ENCODE data around the gene PLA2G15.

Gene PLA2G15

DNA sequence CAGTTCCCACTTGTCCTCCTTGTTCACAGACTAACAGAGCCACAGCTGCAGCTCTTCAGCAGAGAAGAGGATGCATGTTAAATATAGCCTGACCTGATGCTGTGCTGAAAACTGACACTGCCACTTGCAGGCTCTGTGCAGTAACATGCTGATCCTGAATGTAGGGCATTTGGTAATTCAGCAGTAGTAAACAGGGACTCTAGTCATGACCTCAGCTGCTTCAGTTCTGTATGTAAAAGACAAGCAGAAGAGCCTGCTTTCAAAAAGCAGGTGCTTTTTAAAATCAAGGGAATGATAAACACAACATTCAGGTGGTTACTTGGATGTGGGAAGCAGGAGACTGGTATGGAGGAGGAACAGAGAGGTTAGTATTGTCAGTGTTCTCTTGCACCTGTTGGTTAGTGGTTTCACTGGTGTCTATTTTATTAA, 43.1 kb upstream of the PLA2G15 start:
- peak; percentile 66 for DNase-seq
- Histone ChIP-seq H2BK15ac (ENCODE audit: low read depth, poor library complexity, severe bottlenecking) (no peak overlapping the region), H2BK5ac (ENCODE audit: low read depth, low read length, poor library complexity, severe bottlenecking) (no peak overlapping the region), H2BK12ac (ENCODE audit: low read length in 2 of 2) (no peak overlapping the region), H2BK120ac (ENCODE audit: low read depth, low read length) (no peak overlapping the region), H3K36me3 (ENCODE audit: control insufficient read depth in 1 of 2, insufficient read depth in 2 of 2, low read depth in 1 of 2, low read length in 2 of 2) (no peaks in the 10 kb centered on the region), H4K8ac (ENCODE audit: low read length) (no peak overlapping the region), H2AFZ (ENCODE audit: low read depth, low read length) (no peak overlapping the region), H3K18ac (ENCODE audit: low read depth in 1 of 2, low read length in 2 of 2) (no peak overlapping the region), H2AK5ac (ENCODE audit: low read length, severe bottlenecking) (no peak overlapping the region), H3K4ac (ENCODE audit: low read depth in 1 of 2, low read length in 2 of 2) (no peak overlapping the region), H3K79me1 (replicated peaks; ENCODE audit: low read length, poor library complexity, severe bottlenecking) (peaks cover 13% of the 10 kb centered on the region), H3K27me3 (ENCODE audit: control insufficient read depth in 1 of 2, insufficient read depth in 1 of 2, low read length in 2 of 2) (no peaks in the 10 kb centered on the region), H3K9me3 (ENCODE audit: control insufficient read depth, low read length) (no peaks in the 10 kb centered on the region), H4K91ac (ENCODE audit: low read length) (no peak overlapping the region), H3K4me1 (ENCODE audit: control insufficient read depth, insufficient read depth, low read depth, low read length) (peaks cover 1% of the 10 kb centered on the region), H3K23ac (ENCODE audit: low read length in 2 of 2) (no peak overlapping the region), H3K9ac (ENCODE audit: low read length) (no peak overlapping the region), H3K14ac (ENCODE audit: low read length in 2 of 2) (no peak overlapping the region), H3K27ac (ENCODE audit: low read length, poor library complexity, severe bottlenecking) (no peak overlapping the region), H3K4me3 (ENCODE audit: insufficient read depth in 1 of 2, low read depth in 1 of 2, low read length in 2 of 2) (no peak overlapping the region), H3K4me2 (ENCODE audit: low read length, poor library complexity, severe bottlenecking) (no peak overlapping the region)

DNA sequence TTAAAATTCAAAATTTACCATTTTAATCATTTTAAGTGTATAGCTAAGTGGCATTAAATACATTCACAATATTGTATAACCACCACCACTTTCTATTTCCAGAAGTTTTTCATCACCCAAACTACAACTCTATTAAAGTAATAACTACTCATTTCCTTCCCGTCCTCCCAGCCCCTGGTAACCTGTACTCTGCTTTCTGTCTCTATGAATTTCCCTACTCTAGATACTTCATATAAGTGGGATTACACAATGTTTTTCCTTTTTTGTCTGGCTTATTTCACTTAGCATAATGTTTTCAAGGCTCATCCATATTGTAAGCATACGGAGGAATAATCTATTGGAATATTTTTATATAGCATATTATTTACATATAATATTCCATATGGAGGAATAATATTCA, 38.9 kb upstream of the PLA2G15 start:
- peaks cover 9% of the 10 kb centered on the region for H3K79me1 ChIP-seq (replicated peaks; ENCODE audit: low read length, poor library complexity, severe bottlenecking)
- H3K23ac ChIP-seq (ENCODE audit: low read length in 2 of 2), result no peak overlapping the region
- no peak overlapping the region for H2BK12ac ChIP-seq (ENCODE audit: low read length in 2 of 2)
- no peak overlapping the region for H2AK5ac ChIP-seq (ENCODE audit: low read length, severe bottlenecking)
- no peak overlapping the region for H2AFZ ChIP-seq (ENCODE audit: low read depth, low read length)
- no peak overlapping the region for H4K8ac ChIP-seq (ENCODE audit: low read length)
- WGBS, result 100% methylated on average over 1 of the region's 2 CpGs
- no peaks in the 10 kb centered on the region for H3K27me3 ChIP-seq (ENCODE audit: control insufficient read depth in 1 of 2, insufficient read depth in 1 of 2, low read length in 2 of 2)
- H4K91ac ChIP-seq (ENCODE audit: low read length), result no peak overlapping the region
- no peaks in the 10 kb centered on the region for H3K4me1 ChIP-seq (ENCODE audit: control insufficient read depth, insufficient read depth, low read depth, low read length)
- H2BK15ac ChIP-seq (ENCODE audit: low read depth, poor library complexity, severe bottlenecking), result no peak overlapping the region
- no peak overlapping the region for H3K18ac ChIP-seq (ENCODE audit: low read depth in 1 of 2, low read length in 2 of 2)
- no peak overlapping the region for H3K9ac ChIP-seq (ENCODE audit: low read length)
- no peaks in the 10 kb centered on the region for H3K9me3 ChIP-seq (ENCODE audit: control insufficient read depth, low read length)
- H3K27ac ChIP-seq (ENCODE audit: low read length, poor library complexity, severe bottlenecking), result no peak overlapping the region
- H3K4me3 ChIP-seq (ENCODE audit: insufficient read depth in 1 of 2, low read depth in 1 of 2, low read length in 2 of 2), result no peak overlapping the region
- H3K14ac ChIP-seq (ENCODE audit: low read length in 2 of 2), result no peak overlapping the region
- H3K4ac ChIP-seq (ENCODE audit: low read depth in 1 of 2, low read length in 2 of 2), result no peak overlapping the region
- H3K36me3 ChIP-seq (ENCODE audit: control insufficient read depth in 1 of 2, insufficient read depth in 2 of 2, low read depth in 1 of 2, low read length in 2 of 2), result peaks cover 4% of the 10 kb centered on the region in 2 experiments
- H2BK5ac ChIP-seq (ENCODE audit: low read depth, low read length, poor library complexity, severe bottlenecking), result no peak overlapping the region
- no peak overlapping the region for H2BK120ac ChIP-seq (ENCODE audit: low read depth, low read length)
- DNase-seq, result no peak
- H3K4me2 ChIP-seq (ENCODE audit: low read length, poor library complexity, severe bottlenecking), result no peak overlapping the region

DNA sequence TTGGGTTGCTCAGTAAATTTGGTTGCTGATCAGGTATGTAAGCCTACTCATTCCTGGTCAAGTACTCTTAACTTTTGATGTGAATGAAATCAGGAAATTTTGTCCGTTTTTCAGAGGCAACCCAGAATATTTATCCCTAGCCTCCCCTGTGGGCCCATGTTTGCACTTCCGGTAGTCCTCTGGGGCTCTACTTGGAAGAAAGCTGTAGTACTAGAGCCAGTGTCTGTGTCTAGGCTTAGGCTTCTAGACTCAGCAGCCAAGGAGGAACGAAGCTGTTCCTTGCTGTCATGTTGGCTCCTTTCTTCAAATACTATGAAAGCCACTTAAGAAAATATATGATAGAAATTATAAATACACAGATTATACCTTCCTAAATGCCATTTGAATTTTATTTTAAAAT, 30.4 kb upstream of the PLA2G15 start:
- Histone ChIP-seq H3K4ac (ENCODE audit: low read depth in 1 of 2, low read length in 2 of 2) (no peak overlapping the region), H4K91ac (ENCODE audit: low read length) (no peak overlapping the region), H4K8ac (ENCODE audit: low read length) (no peak overlapping the region), H2AFZ (ENCODE audit: low read depth, low read length) (no peak overlapping the region), H2BK120ac (ENCODE audit: low read depth, low read length) (no peak overlapping the region), H3K18ac (ENCODE audit: low read depth in 1 of 2, low read length in 2 of 2) (no peak overlapping the region), H2BK5ac (ENCODE audit: low read depth, low read length, poor library complexity, severe bottlenecking) (no peak overlapping the region), H3K4me2 (ENCODE audit: low read length, poor library complexity, severe bottlenecking) (no peak overlapping the region), H3K9me3 (ENCODE audit: control insufficient read depth, low read length) (no peaks in the 10 kb centered on the region), H3K14ac (ENCODE audit: low read length in 2 of 2) (no peak overlapping the region), H3K27me3 (ENCODE audit: control insufficient read depth in 1 of 2, insufficient read depth in 1 of 2, low read length in 2 of 2) (no peaks in the 10 kb centered on the region), H3K4me1 (ENCODE audit: control insufficient read depth, insufficient read depth, low read depth, low read length) (no peaks in the 10 kb centered on the region), H2BK12ac (ENCODE audit: low read length in 2 of 2) (no peak overlapping the region), H3K9ac (ENCODE audit: low read length) (no peak overlapping the region), H3K4me3 (ENCODE audit: insufficient read depth in 1 of 2, low read depth in 1 of 2, low read length in 2 of 2) (no peak overlapping the region), H3K27ac (ENCODE audit: low read length, poor library complexity, severe bottlenecking) (no peak overlapping the region), H3K23ac (ENCODE audit: low read length in 2 of 2) (no peak overlapping the region), H3K79me1 (replicated peaks; ENCODE audit: low read length, poor library complexity, severe bottlenecking) (peaks cover 13% of the 10 kb centered on the region), H3K36me3 (ENCODE audit: control insufficient read depth in 1 of 2, insufficient read depth in 2 of 2, low read depth in 1 of 2, low read length in 2 of 2) (peaks cover 0 to 3% of the 10 kb centered on the region in 2 experiments), H2BK15ac (ENCODE audit: low read depth, poor library complexity, severe bottlenecking) (no peak overlapping the region), H2AK5ac (ENCODE audit: low read length, severe bottlenecking) (no peak overlapping the region)
- 100% methylated on average over 1 of the region's 3 CpGs for WGBS
- DNase-seq, result no peak

DNA sequence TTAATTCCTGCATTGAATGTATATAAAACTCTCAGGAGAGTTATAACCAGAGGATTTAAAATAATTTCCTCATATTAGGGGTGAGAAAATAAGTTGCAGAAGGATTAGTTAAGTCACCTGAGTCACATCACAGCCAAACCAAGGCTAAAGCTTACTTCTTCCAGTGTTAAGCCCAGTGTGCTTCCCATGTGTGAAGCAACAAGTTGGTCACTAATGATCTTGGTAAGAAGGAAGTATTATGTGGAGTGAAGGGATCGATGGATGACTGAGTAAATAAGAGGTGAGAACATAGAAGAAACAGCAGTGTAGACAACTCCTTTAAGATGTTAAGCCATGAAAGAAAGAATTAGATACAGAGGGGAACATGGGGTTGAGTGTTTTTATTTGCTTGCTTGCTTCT, 29.9 kb upstream of the PLA2G15 start:
- no peak overlapping the region for H2BK15ac ChIP-seq (ENCODE audit: low read depth, poor library complexity, severe bottlenecking)
- no peak overlapping the region for H3K27ac ChIP-seq (ENCODE audit: low read length, poor library complexity, severe bottlenecking)
- peaks cover 13% of the 10 kb centered on the region for H3K79me1 ChIP-seq (replicated peaks; ENCODE audit: low read length, poor library complexity, severe bottlenecking)
- no peaks in the 10 kb centered on the region for H3K27me3 ChIP-seq (ENCODE audit: control insufficient read depth in 1 of 2, insufficient read depth in 1 of 2, low read length in 2 of 2)
- H3K9me3 ChIP-seq (ENCODE audit: control insufficient read depth, low read length), result no peaks in the 10 kb centered on the region
- no peak overlapping the region for H3K14ac ChIP-seq (ENCODE audit: low read length in 2 of 2)
- no peak overlapping the region for H3K9ac ChIP-seq (ENCODE audit: low read length)
- H2BK12ac ChIP-seq (ENCODE audit: low read length in 2 of 2), result no peak overlapping the region
- H3K4ac ChIP-seq (ENCODE audit: low read depth in 1 of 2, low read length in 2 of 2), result no peak overlapping the region
- no peak overlapping the region for H2AFZ ChIP-seq (ENCODE audit: low read depth, low read length)
- WGBS, result 93% methylated on average over 1 of the region's 1 CpG
- no peak overlapping the region for H2BK5ac ChIP-seq (ENCODE audit: low read depth, low read length, poor library complexity, severe bottlenecking)
- no peak overlapping the region for H3K18ac ChIP-seq (ENCODE audit: low read depth in 1 of 2, low read length in 2 of 2)
- DNase-seq, result no peak
- H3K36me3 ChIP-seq (ENCODE audit: control insufficient read depth in 1 of 2, insufficient read depth in 2 of 2, low read depth in 1 of 2, low read length in 2 of 2), result peaks cover 0 to 3% of the 10 kb centered on the region in 2 experiments
- H2AK5ac ChIP-seq (ENCODE audit: low read length, severe bottlenecking), result no peak overlapping the region
- H3K4me3 ChIP-seq (ENCODE audit: insufficient read depth in 1 of 2, low read depth in 1 of 2, low read length in 2 of 2), result no peak overlapping the region
- H4K91ac ChIP-seq (ENCODE audit: low read length), result no peak overlapping the region
- no peak overlapping the region for H3K4me2 ChIP-seq (ENCODE audit: low read length, poor library complexity, severe bottlenecking)
- no peak overlapping the region for H4K8ac ChIP-seq (ENCODE audit: low read length)
- H2BK120ac ChIP-seq (ENCODE audit: low read depth, low read length), result no peak overlapping the region
- H3K23ac ChIP-seq (ENCODE audit: low read length in 2 of 2), result no peak overlapping the region
- no peaks in the 10 kb centered on the region for H3K4me1 ChIP-seq (ENCODE audit: control insufficient read depth, insufficient read depth, low read depth, low read length)

Measured in mesenchymal stem cell (in vitro differentiated cells and primary cell).